ENCODE results near the gene MOXD1. TPM values are rescaled to one million over a fixed set of nuclear protein-coding genes. Genes with fewer than 3 reads are reported as not detected.
A peak's percentile ranks its signal among the peaks of the same experiment; 100 is the strongest.
"Not testable (repeated sequence)": the region's sequence is repeated elsewhere in the genome, so short reads cannot be mapped to it uniquely, and the experiment has no call there.

MOXD1 gene
- total RNA-seq, 2 donors from 2014 or later: not detected

- H3K27me3 Mint-ChIP-seq: peaks cover 10% of the 10 kb centered on the region
- no peak overlapping the region for H3K27ac Mint-ChIP-seq
- H3K4me1 Mint-ChIP-seq: no peaks in the 10 kb centered on the region
- no peaks in the 10 kb centered on the region for H3K36me3 Mint-ChIP-seq (ENCODE audit: low read depth)
- H3K4me3 Mint-ChIP-seq: no peak overlapping the region
- no peak for ATAC-seq (replicated peaks)
- H3K9me3 Mint-ChIP-seq: no peaks in the 10 kb centered on the region
Measured at GRCh38 chr6:132289756-132290155, 111.5 kb downstream of the MOXD1 start.

- Mint-ChIP-seq H3K27ac (no peak overlapping the region), H3K4me3 (no peak overlapping the region), H3K27me3 (peaks cover 7% of the 10 kb centered on the region), H3K36me3 (ENCODE audit: low read depth) (no peaks in the 10 kb centered on the region), H3K9me3 (no peaks in the 10 kb centered on the region), H3K4me1 (no peaks in the 10 kb centered on the region)
- ATAC-seq (replicated peaks): no peak
Measured at GRCh38 chr6:132287101-132287500, 114.2 kb downstream of the MOXD1 start.

GRCh38 chr6:132286298-132287019 is 114.8 kb downstream of the MOXD1 start:
- H3K27ac Mint-ChIP-seq: no peak overlapping the region
- no peaks in the 10 kb centered on the region for H3K36me3 Mint-ChIP-seq (ENCODE audit: low read depth)
- peaks cover 7% of the 10 kb centered on the region for H3K27me3 Mint-ChIP-seq
- no peaks in the 10 kb centered on the region for H3K4me1 Mint-ChIP-seq
- H3K9me3 Mint-ChIP-seq: no peaks in the 10 kb centered on the region
- no peak for ATAC-seq (replicated peaks)
- H3K4me3 Mint-ChIP-seq: no peak overlapping the region

- no peak overlapping the region for H3K27ac Mint-ChIP-seq
- no peak for ATAC-seq (replicated peaks)
- no peaks in the 10 kb centered on the region for H3K9me3 Mint-ChIP-seq
- H3K27me3 Mint-ChIP-seq: peaks cover 7% of the 10 kb centered on the region
- H3K4me1 Mint-ChIP-seq: no peaks in the 10 kb centered on the region
- H3K4me3 Mint-ChIP-seq: no peak overlapping the region
- H3K36me3 Mint-ChIP-seq (ENCODE audit: low read depth): no peaks in the 10 kb centered on the region
Measured at GRCh38 chr6:132285004-132285780, 116.1 kb downstream of the MOXD1 start.

- H3K36me3 Mint-ChIP-seq (ENCODE audit: low read depth): no peaks in the 10 kb centered on the region
- no peak overlapping the region for H3K27ac Mint-ChIP-seq
- peaks cover 7% of the 10 kb centered on the region for H3K27me3 Mint-ChIP-seq
- H3K4me3 Mint-ChIP-seq: no peak overlapping the region
- H3K9me3 Mint-ChIP-seq: no peaks in the 10 kb centered on the region
- no peak for ATAC-seq (replicated peaks)
- H3K4me1 Mint-ChIP-seq: no peaks in the 10 kb centered on the region
Measured at GRCh38 chr6:132282696-132283095, 118.6 kb downstream of the MOXD1 start.

GRCh38 chr6:132280436-132280835 is 120.8 kb downstream of the MOXD1 start:
- H3K9me3 Mint-ChIP-seq: no peaks in the 10 kb centered on the region
- no peak overlapping the region for H3K4me3 Mint-ChIP-seq
- no peak for ATAC-seq (replicated peaks)
- H3K4me1 Mint-ChIP-seq: no peaks in the 10 kb centered on the region
- no peak overlapping the region for H3K27ac Mint-ChIP-seq
- H3K27me3 Mint-ChIP-seq: peaks cover 4% of the 10 kb centered on the region
- H3K36me3 Mint-ChIP-seq (ENCODE audit: low read depth): no peaks in the 10 kb centered on the region

GRCh38 chr6:132279592-132280139 is 121.6 kb downstream of the MOXD1 start:
- Mint-ChIP-seq H3K27ac (no peak overlapping the region), H3K36me3 (ENCODE audit: low read depth) (no peaks in the 10 kb centered on the region), H3K4me1 (no peaks in the 10 kb centered on the region), H3K27me3 (peaks cover 4% of the 10 kb centered on the region), H3K9me3 (no peaks in the 10 kb centered on the region), H3K4me3 (peak overlapping the region; percentile 55)
- ATAC-seq (replicated peaks): peak; percentile 82

GRCh38 chr6:132275066-132275970 is 126.0 kb downstream of the MOXD1 start:
- H3K4me1 Mint-ChIP-seq: no peaks in the 10 kb centered on the region
- no peak overlapping the region for H3K4me3 Mint-ChIP-seq
- H3K27ac Mint-ChIP-seq: no peak overlapping the region
- H3K9me3 Mint-ChIP-seq: no peaks in the 10 kb centered on the region
- H3K36me3 Mint-ChIP-seq (ENCODE audit: low read depth): no peaks in the 10 kb centered on the region
- ATAC-seq (replicated peaks): no peak
- H3K27me3 Mint-ChIP-seq: peaks cover 3% of the 10 kb centered on the region

- no peaks in the 10 kb centered on the region for H3K36me3 Mint-ChIP-seq (ENCODE audit: low read depth)
- no peaks in the 10 kb centered on the region for H3K9me3 Mint-ChIP-seq
- H3K27ac Mint-ChIP-seq: no peak overlapping the region
- no peak overlapping the region for H3K4me3 Mint-ChIP-seq
- no peak for ATAC-seq (replicated peaks)
- peaks cover 3% of the 10 kb centered on the region for H3K27me3 Mint-ChIP-seq
- no peaks in the 10 kb centered on the region for H3K4me1 Mint-ChIP-seq
Measured at GRCh38 chr6:132272776-132273175, 128.5 kb downstream of the MOXD1 start.

- Mint-ChIP-seq H3K36me3 (ENCODE audit: low read depth) (no peaks in the 10 kb centered on the region), H3K9me3 (no peaks in the 10 kb centered on the region), H3K4me3 (no peak overlapping the region), H3K27ac (no peak overlapping the region), H3K4me1 (no peaks in the 10 kb centered on the region), H3K27me3 (peaks cover 3% of the 10 kb centered on the region)
- no peak for ATAC-seq (replicated peaks)
Measured at GRCh38 chr6:132270726-132271402, 130.4 kb downstream of the MOXD1 start.

- not testable (repeated sequence) for H3K27ac Mint-ChIP-seq; H3K9me3 Mint-ChIP-seq; H3K4me3 Mint-ChIP-seq; ATAC-seq (replicated peaks); H3K4me1 Mint-ChIP-seq; H3K36me3 Mint-ChIP-seq (ENCODE audit: low read depth); H3K27me3 Mint-ChIP-seq
Measured at GRCh38 chr6:132268666-132269065, 132.6 kb downstream of the MOXD1 start.

GRCh38 chr6:132268209-132268608 is 133.1 kb downstream of the MOXD1 start:
- H3K27ac Mint-ChIP-seq: no peak overlapping the region
- H3K4me1 Mint-ChIP-seq: no peaks in the 10 kb centered on the region
- H3K36me3 Mint-ChIP-seq (ENCODE audit: low read depth): no peaks in the 10 kb centered on the region
- no peak overlapping the region for H3K4me3 Mint-ChIP-seq
- H3K9me3 Mint-ChIP-seq: no peaks in the 10 kb centered on the region
- ATAC-seq (replicated peaks): no peak
- H3K27me3 Mint-ChIP-seq: peaks cover 3% of the 10 kb centered on the region

GRCh38 chr6:132265451-132266097 is 135.7 kb downstream of the MOXD1 start:
- ATAC-seq (replicated peaks): no peak
- peaks cover 10% of the 10 kb centered on the region for H3K27me3 Mint-ChIP-seq
- no peak overlapping the region for H3K4me3 Mint-ChIP-seq
- no peak overlapping the region for H3K27ac Mint-ChIP-seq
- no peaks in the 10 kb centered on the region for H3K9me3 Mint-ChIP-seq
- H3K36me3 Mint-ChIP-seq (ENCODE audit: low read depth): no peaks in the 10 kb centered on the region
- H3K4me1 Mint-ChIP-seq: no peaks in the 10 kb centered on the region
